Ecto neural progenitor cell (in vitro differentiated cells): ENCODE data around the gene APEH.
"Not testable (repeated sequence)": the region's sequence is repeated elsewhere in the genome, so short reads cannot be mapped to it uniquely, and the experiment has no call there.

Source experiments
- DNase-seq: peaks from one replicate; pipeline ENCODE4 v3.0.0-alpha.2; 2018; ENCODE audit warnings: low spot score

Gene APEH

DNA sequence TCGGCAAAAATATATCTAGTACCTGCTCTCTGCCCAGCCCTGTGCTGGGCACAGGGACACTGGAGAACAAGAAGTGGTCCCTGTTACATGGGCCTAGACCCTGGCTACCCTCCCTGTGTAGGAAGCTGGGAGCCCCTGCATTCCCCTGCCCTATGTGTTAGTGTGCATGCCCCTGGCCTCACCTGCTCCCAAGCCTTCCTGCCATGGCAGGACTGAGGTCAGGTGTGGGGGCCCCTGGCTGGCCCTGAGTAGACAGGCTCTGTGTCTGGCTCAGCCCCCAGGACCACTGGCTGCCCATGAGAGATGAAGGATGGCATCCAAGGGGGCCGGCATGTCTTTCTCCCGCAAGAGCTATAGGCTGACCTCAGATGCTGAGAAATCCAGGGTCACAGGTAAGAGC is 16.7 kb downstream of the APEH start:
- DNase-seq = not testable (repeated sequence)

DNA sequence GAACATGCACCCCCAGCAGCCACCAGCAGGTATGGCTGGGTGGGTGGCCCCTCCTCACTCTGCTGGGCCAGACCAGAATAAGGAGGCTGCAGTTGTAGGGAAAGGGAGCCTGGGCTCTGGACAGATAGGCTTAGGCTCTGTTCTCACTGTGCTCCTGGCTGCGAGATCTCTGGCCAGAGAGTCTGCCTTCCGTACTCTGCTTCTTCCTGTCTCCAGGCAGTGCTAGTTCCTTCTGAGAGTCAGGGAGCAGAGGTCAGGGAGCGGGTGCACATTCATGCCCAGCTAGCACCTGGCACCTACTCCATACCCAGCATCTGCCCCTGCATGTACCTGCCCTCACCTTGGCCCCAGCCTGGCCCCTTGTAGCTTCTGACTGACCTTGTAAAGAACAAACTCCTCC is 17.3 kb downstream of the APEH start:
- DNase-seq = not testable (repeated sequence)

DNA sequence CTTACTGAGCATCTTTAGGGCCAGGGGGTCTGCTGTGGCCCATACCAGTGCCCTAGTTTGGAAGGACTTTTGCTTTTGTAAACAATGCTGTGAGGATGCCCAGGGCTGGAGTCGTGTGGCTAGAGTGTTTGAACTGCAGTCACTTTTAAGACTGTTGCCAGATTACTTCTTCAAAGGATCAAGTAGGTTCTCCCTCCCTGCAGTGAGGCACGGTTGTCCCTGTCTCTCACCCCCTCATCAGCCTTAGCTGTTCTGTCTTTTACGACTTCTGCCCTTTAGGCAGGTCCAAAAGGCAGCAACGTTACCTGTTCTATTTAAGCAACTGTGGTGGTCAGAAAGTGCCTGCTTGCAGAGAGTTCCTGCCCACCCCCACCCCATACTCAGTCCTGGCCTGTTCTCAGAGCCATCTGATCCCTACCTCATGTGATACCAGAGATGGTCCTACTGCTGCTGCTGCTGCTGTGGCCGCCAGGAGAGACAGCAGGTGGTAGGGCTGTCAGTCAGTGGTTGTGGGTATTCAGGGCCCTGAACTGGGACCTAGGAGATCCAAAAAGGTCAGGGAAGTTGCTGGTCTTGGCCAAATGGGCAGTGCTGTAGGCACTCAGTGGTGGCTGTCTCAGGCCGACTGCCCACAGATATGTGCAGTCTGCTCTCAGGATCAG is 20.4 kb downstream of the APEH start:
- DNase-seq = not testable (repeated sequence)

DNA sequence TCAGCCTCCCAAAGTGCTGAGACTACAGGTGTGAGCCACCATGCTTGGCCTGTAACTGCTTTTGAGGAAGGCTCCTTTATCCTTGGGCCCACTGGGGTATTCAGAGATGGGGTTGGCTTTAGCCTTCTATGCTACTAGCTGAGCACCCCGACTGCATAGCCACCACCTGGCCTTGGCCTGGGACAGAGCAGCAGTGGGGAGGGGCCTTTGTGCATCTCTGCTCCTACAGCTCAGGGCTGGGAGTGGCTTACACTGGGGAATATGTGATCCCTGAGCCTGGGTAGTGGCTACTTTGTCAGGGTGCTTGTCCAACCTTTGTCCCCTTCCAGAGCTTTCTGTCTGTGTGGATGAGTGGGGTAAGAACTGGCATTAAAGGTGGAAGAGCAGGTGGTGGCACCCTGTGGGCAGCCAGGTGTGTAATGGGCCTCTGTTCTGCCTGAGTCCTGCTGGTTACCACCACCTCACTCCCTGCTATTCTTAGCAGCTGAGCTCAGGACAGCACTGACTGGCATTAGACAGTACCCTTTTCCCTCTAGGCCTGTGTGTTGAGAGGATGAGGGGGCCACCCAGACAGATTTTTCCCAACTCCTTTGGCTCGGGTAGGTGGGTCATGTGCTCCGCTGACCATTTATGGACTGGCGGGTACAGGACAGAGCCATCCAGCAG is 21.3 kb downstream of the APEH start:
- not testable (repeated sequence) for DNase-seq

DNA sequence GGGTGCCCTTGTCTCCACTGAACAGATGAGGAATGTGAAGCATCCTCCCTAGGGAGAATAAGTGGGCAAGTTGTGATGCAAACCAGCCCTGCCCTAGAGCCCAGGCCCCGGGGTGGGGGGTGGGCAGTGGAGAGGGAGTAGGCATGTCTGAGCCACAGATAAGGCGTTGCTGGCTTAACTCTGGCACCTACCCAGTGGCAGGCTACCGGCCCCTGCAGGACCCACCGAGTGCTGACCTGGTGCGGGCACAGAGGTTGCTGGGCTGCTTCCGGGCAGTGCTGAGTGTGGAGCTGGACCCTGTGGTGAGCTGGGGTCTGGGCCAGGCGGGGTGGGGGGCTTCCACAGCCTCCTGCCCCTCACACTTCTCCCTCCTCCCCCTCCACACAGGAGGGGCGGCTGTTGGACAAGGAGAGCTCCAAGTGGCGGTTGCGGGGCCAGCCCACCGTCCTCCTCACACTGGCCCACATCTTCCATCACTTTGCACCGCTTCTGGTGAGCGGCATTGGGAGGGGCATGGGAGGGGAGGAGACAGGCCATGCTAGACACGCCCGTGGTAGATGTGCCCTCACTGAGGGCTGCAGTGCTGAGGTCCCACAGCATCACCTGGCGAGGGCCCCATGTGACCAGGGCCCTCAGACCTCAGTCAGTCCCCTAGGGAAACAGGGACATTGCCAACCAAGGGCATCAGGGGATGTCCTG is 25.3 kb downstream of the APEH start:
- no peak for DNase-seq

DNA sequence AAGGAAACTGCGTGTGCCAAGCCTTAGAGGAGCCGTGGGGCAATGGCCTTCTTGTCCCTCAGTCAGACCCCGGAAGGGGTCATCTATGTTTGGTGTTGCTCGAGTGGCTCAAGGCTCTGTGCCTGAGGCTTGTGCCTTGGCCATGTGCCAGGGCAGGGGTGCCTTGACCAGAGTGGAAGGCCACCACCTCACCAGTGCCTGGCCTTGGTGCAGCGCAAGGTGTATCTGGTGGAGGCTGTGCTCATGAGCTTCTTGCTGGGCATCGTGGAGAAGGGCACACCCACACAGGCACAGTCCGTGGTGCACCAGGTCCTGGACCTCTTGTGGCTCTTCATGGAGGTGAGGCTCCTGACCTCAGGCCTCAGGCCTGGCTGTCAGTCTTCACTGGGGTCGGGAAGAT is 25.9 kb downstream of the APEH start:
- DNase-seq = no peak

DNA sequence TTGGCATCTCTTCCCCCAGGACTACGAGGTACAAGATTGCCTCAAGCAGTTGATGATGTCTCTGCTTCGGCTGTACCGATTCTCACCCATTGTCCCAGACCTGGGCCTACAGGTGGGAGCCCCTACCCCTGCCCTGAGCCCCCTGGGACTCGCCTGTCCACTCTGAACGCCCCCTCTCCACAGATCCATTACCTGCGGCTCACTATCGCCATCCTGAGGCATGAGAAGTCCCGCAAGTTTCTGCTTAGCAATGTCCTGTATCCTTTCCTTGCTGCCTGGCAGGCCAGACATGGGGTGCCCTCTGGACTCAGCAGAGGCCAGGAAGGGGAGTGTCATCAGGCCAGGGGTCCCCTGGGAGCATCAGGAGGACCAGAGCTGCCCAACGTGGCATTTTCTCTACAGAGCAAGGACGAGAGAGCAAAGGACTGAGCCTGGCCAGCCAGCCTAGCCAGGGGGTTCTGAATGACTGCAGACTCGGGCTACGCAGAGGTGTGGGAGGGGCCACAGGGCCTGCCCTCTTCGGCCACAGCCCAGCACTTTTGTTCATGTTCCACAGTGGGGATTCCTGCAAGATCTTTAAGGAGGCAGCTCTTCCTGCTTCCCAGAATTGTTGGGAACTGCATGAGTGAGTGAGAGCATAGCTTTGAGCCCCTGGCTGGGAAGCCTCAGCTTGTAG is 26.4 kb downstream of the APEH start:
- DNase-seq = no peak

DNA sequence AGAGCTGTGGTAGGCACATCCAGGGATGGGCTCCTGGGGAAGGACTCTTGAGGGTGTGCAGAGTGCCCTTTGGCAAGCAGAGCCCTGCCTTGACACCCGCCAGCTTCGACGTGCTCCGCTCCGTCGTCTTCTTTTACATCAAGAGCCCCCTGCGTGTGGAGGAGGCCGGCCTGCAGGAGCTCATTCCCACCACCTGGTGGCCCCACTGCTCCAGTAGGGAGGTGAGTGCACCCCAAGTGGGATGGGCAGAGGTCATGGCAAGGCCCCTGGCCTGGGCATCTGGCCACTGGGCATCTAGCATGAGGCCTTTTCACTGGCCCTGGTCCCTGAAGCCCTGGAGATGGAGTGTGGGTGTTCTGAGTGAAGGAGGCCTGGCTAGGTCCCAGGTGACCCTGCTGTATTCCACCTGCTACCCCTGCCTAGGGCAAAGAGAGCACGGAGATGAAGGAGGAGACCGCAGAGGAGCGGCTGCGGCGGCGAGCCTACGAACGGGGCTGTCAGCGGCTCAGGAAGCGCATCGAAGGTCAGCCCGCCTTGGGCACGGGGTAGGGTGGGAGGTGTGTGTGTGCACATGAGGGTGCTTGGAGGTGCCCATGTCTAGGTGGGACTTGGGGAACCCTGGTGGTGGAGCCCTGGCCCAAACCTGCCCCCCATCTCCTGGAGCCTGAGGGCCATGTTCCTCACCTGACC is 27.4 kb downstream of the APEH start:
- DNase-seq = peak; percentile 71

DNA sequence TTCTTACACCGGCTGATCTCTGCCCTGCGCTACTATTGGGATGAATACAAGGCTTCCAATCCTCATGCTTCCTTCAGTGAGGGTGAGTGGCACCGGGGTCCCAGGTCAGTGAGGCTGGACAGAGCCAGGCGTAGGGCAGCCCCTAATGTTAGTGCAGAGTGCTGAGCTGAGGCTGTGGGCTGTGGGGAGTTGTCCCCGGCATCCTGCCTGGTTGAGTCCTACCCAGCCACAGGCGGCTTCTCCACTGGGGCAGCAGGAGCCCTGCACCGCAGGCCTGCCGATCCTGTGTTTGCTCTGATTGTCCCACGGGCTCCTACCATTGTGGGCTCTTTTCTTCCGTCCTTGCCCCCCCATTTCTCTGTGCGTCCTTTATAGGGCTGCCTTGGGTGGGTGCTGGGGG is 28.5 kb downstream of the APEH start:
- DNase-seq = no peak

DNA sequence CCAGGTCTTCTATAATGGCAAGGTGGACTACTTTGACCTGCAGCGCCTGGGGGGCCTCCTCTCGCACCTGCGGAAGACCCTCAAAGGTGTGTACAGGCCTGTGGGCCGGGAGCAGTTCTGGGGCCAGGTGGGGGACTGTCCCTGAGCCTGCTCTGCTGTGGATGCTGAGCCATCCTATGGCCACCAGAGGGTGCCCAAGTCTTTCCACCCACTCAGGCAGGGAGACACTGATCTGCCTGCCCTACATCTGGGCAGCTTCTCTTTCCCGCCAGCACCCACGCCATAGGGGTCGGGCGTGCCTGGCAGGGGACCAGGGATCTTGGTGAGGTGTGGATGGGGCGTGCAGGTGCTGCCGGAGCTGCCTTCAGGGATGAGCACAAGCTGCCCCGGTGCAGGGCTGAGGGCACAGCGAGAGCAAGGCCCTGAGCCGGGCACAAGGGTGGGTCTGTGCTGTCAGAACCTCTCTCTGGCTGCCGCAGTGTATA is 29.3 kb downstream of the APEH start:
- DNase-seq = peak; percentile 71

DNA sequence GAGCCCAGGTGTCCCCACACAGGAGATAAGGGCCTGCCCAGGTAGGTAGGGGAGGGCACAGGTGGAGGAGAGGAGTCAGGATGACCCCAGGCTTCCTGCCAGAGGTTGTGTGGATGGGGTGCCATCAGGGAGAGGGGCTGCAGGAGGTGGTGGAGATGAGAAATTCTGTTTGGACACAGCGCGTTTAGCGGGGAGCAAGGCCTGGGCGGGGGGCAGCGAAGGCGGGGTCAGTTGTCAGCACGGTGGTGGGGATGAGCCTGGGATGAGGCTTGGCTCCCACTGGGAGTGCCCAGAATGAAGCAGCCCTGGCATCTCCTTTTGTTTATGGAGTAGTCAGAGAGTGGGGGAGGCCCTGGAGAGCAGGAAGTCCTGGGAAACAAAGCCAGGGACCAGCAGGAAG is 29.8 kb downstream of the APEH start:
- DNase-seq = no peak

DNA sequence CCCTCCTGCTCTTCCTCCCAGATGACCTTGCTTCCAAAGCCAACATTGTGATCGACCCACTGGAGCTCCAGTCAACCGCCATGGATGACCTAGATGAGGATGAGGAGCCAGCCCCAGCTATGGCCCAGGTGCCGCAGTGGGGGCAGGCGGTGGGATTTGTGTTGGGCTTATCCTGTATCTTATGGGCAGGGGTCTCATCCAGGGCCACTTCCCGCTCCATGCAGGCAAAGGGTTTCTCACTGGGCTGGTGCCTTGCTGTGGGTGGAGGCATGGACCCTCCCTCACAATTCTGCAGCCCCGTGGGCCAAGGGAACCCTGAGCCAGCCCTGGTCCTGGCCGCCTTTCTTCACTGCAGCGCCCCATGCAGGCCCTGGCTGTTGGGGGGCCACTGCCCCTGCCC is 30.5 kb downstream of the APEH start:
- no peak for DNase-seq

DNA sequence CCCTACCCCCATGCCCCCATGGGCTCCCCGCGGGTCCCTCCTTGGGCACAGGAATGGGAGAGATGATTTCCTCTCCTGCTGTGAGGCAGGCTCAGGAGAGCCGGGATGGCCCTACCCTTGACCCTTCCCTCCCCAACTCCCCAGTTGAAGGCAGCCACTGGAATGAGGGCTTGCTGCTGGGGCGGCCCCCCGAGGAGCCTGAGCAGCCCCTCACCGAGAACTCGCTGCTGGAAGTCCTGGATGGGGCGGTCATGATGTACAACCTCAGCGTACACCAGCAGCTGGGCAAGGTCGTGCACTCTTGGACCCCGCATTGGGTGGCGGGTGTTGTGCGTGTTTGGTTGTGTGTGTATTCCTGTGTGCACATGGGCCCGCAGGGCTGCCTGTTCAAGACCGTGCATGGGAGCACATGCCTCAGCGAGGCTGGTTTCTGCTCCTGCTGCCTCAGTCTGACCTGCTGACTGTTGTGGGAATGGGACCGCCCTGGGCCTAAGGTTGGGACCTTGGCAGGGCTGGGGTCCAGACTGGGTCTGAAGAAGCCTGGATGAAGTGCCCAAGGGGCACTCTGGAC is 31.3 kb downstream of the APEH start:
- no peak for DNase-seq

DNA sequence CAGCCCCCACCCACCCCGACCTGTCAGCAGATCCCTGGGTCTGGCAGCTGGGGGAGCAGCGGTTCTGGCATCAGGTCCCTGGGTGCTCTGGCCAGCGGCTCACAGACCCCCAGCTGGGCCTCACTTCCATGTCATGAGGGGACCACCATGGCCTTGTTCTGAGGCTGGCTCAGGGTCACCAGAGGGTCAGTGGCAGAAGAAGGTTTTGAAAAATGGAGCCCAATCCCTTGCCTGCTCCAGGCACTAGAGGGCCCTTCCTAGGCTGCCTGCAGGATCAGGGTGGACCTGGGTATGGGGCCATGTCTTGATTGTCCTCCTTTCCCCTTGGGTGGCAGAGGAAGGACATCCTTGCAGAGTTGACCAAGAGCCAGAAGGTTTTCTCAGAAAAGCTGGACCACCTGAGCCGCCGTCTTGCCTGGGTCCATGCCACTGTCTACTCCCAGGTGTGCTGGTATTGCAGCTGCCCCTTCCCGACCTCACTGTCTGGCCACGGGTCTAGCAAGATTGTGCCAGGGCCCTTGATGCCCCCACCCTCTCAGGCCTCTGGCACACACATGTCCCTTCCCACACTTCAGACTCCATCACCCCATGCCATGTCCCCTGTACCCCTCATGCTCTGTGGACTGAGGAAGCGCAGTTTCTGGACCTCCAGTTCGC is 32.4 kb downstream of the APEH start:
- DNase-seq = no peak

DNA sequence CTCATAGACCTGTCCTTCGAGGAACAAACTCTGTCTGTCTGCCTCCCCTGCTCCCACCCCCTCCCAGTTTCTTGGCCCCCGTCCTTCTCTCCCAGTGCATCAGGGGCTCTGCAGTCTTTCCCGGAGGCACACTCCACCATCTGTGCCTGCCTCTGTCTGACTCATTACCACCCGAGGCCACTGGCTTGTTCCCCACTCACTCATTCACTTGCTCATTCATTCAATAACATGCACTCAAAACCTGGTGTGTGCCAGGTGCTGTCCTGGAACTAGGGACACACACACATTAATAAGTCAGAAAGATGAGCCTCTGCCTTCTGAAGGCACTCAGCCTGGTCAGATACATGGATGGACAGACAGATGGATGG is 32.9 kb downstream of the APEH start:
- no peak for DNase-seq

DNA sequence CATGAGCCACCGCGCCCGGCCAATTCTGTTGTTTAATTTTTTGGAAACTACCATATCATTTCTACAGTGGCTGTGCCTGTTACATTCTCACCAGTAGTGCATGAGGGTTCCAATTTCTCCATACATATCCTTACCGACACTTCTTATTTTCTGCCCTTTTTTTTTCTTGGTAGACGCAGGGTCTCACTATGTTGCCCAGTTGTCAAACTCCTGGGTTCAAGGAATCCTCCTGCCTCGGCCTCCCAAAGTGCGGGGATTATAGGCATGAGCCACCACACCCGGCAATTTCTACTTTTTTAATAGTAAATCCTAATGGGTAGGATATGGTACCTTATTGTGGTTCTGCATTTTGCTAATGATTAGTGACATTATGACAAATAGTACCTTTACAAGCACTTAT is 35.7 kb downstream of the APEH start:
- no peak for DNase-seq

DNA sequence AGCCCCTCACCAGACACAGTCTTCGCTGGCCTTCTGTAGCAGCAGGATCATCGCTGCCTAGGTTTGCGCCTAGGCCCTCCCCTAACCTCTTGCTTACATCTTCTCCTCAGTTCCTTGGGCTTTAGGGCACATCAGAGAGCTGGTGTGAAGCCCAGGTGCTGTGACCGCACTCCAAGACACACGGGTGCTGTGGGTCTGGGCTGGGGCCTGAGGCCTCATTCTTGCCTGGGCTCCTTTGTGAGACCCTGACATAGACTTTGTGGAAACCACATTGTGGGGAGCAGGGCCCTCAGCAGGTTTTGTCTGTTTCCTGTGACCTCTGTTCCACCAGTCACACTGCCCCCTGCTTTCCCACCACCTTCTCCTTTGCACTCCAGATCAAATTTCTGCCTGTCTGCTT is 37.3 kb downstream of the APEH start:
- DNase-seq = no peak

DNA sequence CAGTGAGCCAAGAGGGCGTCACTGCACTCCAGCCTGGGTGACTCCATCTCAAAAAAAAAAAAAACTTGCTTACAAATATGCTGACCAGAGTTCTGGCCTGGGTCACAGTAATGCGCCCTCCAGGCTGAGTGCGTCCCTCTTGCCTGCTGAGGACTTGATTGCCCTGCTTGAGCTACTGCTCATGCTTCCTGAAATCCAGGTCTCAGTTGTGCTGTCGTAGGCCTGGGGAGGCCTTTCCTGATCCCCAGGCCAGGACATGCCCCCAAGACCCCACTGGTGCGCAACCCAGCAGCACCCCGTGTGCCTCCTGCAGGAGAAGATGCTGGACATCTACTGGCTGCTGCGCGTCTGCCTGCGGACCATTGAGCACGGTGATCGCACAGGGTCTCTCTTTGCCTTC is 38.0 kb downstream of the APEH start:
- DNase-seq = no peak

DNA sequence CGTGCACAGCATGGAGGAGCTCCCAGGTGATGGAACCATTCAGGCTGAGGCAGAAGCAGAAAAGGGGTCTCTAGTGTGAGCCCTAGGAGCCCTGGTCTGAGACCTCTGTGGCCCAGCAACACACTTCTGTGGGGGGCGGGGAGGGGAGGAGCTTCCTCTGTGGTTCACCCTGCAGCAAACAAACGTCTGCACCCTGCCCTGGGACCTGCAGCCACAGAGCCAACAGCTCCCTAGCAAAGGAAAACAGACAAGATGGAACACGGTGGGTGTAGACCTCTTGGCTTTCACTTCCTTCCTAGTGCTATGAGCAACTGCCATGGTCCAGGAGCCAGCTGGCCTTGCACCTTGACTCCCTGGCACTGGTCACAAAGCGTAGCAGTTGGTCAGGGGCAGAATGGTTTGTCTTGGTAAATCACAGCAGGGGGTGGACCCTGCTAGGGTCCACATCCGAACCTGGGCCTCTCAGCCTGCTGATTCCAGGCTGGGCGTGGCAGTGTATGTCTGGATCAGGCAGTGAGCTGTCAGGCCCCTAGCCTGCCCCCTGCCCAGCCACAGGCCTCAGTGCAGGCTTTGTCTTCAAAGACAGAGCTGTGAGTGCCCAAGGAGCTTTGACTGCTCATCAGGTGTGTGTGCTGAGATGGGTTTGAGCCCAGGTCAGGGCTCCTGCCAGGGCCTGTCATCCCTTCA is 38.6 kb downstream of the APEH start:
- DNase-seq = no peak

DNA sequence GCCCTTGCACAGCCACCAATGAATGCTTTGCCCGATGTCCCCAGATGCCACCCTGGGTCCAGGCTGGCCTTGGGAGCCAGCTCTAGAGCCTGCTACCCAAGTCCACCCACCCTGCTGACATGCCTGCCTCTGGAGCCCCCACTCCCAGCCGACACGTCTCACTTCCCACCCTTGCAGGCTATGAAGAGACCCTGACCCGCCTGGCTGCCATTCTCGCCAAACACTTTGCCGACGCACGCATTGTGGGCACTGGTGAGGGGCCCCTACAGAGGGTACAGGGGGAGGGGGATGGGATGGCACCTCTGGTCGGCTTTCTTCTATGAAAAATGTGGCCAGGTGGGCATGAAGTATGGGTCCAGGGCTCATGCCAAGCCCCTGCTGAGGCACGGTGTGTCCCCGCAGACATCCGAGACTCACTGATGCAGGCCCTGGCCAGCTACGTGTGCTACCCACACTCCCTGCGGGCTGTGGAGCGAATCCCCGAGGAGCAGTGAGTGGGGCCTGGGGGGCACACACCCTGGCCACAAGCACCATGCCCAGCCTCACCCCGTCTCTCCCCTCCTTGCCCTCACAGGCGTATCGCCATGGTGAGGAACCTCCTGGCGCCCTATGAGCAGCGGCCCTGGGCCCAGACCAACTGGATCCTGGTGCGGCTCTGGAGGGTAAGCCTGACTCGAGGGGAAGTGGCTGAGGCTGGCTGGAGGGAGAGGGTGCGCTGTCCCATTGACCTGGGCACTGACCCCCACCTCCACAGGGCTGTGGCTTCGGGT is 39.4 kb downstream of the APEH start:
- DNase-seq = no peak
